Adrenal gland (tissue), 12 donors: ENCODE results near the gene THSD4. TPM values are rescaled to one million over a fixed set of nuclear protein-coding genes. Genes with fewer than 3 reads are reported as not detected.

Source experiments
- DNase-seq, 7 donors: peaks; one replicate each; pipeline ENCODE4 v3.0.0-alpha.2; 2019 to 2020
- H3K27ac ChIP-seq, 5 donors: fragments of 200-600 bp; sonication (generic) in 4 of 5; 1 replicate in 3 of 5; 2 replicates in 2 of 5; pipeline versions ENCODE4 v1.5.1 to v1.8.0; 2016 to 2020; ENCODE audit warnings: mild to moderate bottlenecking in 1 of 5
- H3K27me3 ChIP-seq: fragments of 200-600 bp; 2 replicates; pipeline ENCODE4 v1.8.0; 2021
- H3K36me3 ChIP-seq, 2 donors: fragments of 200-600 bp; replicated peaks in 1 of 2; 1 replicate in 1 of 2; 2 replicates in 1 of 2; pipeline versions ENCODE4 v1.5.1 to v1.8.0; 2018 to 2022
- H3K4me1 ChIP-seq, 2 donors: fragments of 200-600 bp; replicated peaks in 1 of 2; 1 replicate in 1 of 2; 2 replicates in 1 of 2; pipeline versions ENCODE4 v1.5.1 to v1.8.0; 2018 to 2021
- H3K4me3 ChIP-seq, 4 donors: fragments of 200-600 bp; sonication (generic) in 3 of 4; one replicate each; pipeline ENCODE4 v1.5.1; 2016 to 2018
- H3K9me3 ChIP-seq, 3 donors: fragments of 200-600 bp; sonication (generic) in 1 of 3; replicated peaks in 1 of 3; 1 replicate in 2 of 3; 2 replicates in 1 of 3; pipeline versions ENCODE4 v1.5.1 to v1.8.0; 2016 to 2021
- CTCF ChIP-seq, 6 experiments: fragments of 450-650 bp in 4 of 6; fragments of 200-600 bp in 2 of 6; sonication (generic) in 1 of 6; IDR thresholded peaks; 1 replicate in 5 of 6; 2 replicates in 1 of 6; pipeline versions ENCODE4 v1.5.1 to v1.8.0; 2016 to 2021; ENCODE audit warnings: antibody characterized with exemption in 6 of 6, mild to moderate bottlenecking in 2 of 6, moderate library complexity in 1 of 6
- POLR2A ChIP-seq, 2 donors: fragments of 450-650 bp; IDR thresholded peaks; one replicate each; pipeline ENCODE4 v1.6.1; 2017; ENCODE audit warnings: antibody characterized with exemption in 2 of 2, mild to moderate bottlenecking in 2 of 2, moderate library complexity in 1 of 2
- whole genome bisulfite sequencing, 4 donors: extraction: QIAGEN DNeasy Blood & Tissue Kit in 2 of 4; methylation state at CpG; one replicate each; pipeline versions ENCODE4 v1.1.5 to v1.1.7; 2013 to 2017; 5-methylcytosine and 5-hydroxymethylcytosine counted together
- intact Hi-C, 2 donors: fragments of 100-400 bp; cut with DNase I; formaldehyde crosslinking; loops; one replicate each; pipeline versions ENCODE4 v1.14.1 to v1.15.0; 2022 to 2023
- polyA plus RNA-seq, 3 donors: library from polyadenylated mRNA; stranded (reverse); fragments of 200-250 nt in 2 of 3; fragments of 350-450 nt in 1 of 3; fragmentation: Illumina TruSeq in 1 of 3; extraction: RNeasy Lipid Tissue Mini Kit (QIAGEN cat#74804) in 1 of 3; gene quantifications; one replicate each; pipeline ENCODE4 v1.2.3, GENCODE V29; 2013 to 2014
- total RNA-seq, 9 donors: library from RNA; depleted of rRNA in 4 of 9; stranded (reverse); fragments of >200 nt in 4 of 9; fragments of 120-200 nt in 1 of 9; fragmentation: NEBNext Ultra II Directional in 1 of 9; extraction: Animal tissue kit (Norgen Biotek cat#: 25700) in 1 of 9; gene quantifications; one replicate each; pipeline versions ENCODE4 v1.1.0 to v1.2.4, GENCODE V29; 2013 to 2023
- donor health status: healthy with polysubstance abuse.
- donor health status: Bipolar disorder and iron deficiency.
- donor health status: DM: yes; HTN: yes; CAD: no.
- donor health status: DM: no; HTN: no; CAD: no.
- donor health status: DM: no; HTN: no; CAD: no.
- donor health status: DM: yes; HTN: yes; CAD: no.

The THSD4 gene
- total and polyA plus RNA-seq, 12 donors = 5.3 to 53.2 (median 23.2) TPM

DNA sequence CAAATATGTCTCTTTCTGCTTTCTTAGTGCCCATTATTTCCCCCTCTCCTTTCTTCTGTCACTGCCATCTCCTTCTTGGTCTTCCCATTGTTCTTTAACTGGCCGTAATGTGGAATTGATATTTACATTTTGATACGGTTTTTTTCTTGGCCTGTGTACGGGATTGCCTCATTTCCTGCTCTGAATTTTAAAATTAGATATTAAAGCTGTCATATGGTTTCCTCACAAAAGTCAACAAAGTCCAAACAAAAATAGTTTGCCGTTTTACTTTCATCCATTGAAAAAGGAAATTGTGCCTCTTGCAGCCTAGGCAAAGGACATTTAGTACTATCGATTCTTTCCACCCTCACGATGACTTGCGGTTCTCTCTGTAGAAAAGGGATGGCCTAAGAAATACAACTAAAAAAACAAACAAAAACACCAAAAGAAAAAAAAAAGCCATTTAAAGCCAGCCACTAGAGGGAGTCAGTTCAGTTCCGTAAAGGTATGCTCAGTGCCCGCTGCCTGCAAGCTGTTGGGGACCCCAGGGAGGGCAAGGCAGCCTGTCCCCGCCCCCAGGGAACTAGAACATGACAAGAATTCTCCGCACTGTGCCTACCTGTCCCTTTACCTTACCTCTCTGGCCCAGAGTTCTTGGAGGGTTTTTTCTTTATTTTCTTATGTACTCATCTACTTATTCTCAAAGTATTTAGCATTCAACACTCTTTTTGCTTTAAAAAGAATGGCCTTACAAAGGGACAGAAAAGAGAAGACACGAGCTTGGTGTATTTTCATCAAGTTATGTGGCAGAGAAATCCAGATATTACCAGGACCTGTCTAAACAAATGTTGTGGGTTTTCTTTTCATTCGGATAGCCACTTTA lies 665.1 kb downstream of the THSD4 start:
- peak overlapping the region in 3 of 5 donors; percentile 5 to 49 (median 39) for H3K27ac ChIP-seq
- peak; percentile 34 to 81 (median 72) for TF ChIP-seq CTCF (IDR thresholded peaks at IDR 0.05)
- TF ChIP-seq POLR2A (IDR thresholded peaks at IDR 0.05) = no peak
- DNase-seq = peak in 3 of 7 donors; percentile 30 to 35 (median 31)
- peaks cover 0 to 12% of the 10 kb centered on the region in 2 donors for H3K4me1 ChIP-seq
- no peaks in the 10 kb centered on the region for H3K36me3 ChIP-seq
- H3K9me3 ChIP-seq = no peaks in the 10 kb centered on the region
- WGBS, 4 donors = 13 to 19% (median 15%) methylated on average over 13 of the region's 13 CpGs
- no peak overlapping the region for H3K4me3 ChIP-seq
- intact Hi-C loops = no loop called here
- H3K27me3 ChIP-seq = no peaks in the 10 kb centered on the region

GRCh38 chr15:71781179-71781964 lies 666.1 kb downstream of the THSD4 start:
- Histone ChIP-seq H3K27ac (no peak overlapping the region), H3K27me3 (no peaks in the 10 kb centered on the region), H3K4me3 (no peak overlapping the region), H3K4me1 (peaks cover 0 to 12% of the 10 kb centered on the region in 2 donors), H3K36me3 (no peaks in the 10 kb centered on the region), H3K9me3 (no peaks in the 10 kb centered on the region)
- intact Hi-C loops = no loop called here
- TF ChIP-seq POLR2A (IDR thresholded peaks at IDR 0.05) (no peak), CTCF (IDR thresholded peaks at IDR 0.05) (no peak)
- no peak for DNase-seq
- 85 to 89% (median 87%) methylated on average over 5 to 9 of the region's 9 CpGs for WGBS, 4 donors

DNA sequence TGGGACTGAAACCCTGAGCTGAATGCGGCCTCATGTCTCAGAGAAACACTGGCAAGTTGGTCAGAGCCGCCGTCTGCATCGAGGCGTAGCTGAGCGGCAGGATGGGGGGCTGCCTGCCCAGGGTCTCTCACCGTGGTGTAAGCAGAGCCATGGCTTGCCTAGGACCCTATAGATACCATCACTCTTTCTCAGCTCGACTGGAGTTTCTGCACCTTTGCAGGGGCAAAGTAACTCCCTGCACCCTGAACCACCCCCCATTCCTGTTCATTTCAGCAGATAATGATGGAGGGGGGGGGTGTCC lies 666.6 kb downstream of the THSD4 start:
- no peaks in the 10 kb centered on the region for H3K9me3 ChIP-seq
- 82 to 87% (median 82%) methylated on average over 8 of the region's 8 CpGs; no CpG with 5 or more reads in 1 of the 4 donors for WGBS, 4 donors
- no peak overlapping the region for H3K4me3 ChIP-seq
- H3K36me3 ChIP-seq = no peaks in the 10 kb centered on the region
- peaks cover 0 to 12% of the 10 kb centered on the region in 2 donors for H3K4me1 ChIP-seq
- intact Hi-C loops = no loop called here
- TF ChIP-seq CTCF (IDR thresholded peaks at IDR 0.05) (no peak), POLR2A (IDR thresholded peaks at IDR 0.05) (no peak)
- H3K27me3 ChIP-seq = no peaks in the 10 kb centered on the region
- no peak for DNase-seq
- H3K27ac ChIP-seq = no peak overlapping the region

DNA sequence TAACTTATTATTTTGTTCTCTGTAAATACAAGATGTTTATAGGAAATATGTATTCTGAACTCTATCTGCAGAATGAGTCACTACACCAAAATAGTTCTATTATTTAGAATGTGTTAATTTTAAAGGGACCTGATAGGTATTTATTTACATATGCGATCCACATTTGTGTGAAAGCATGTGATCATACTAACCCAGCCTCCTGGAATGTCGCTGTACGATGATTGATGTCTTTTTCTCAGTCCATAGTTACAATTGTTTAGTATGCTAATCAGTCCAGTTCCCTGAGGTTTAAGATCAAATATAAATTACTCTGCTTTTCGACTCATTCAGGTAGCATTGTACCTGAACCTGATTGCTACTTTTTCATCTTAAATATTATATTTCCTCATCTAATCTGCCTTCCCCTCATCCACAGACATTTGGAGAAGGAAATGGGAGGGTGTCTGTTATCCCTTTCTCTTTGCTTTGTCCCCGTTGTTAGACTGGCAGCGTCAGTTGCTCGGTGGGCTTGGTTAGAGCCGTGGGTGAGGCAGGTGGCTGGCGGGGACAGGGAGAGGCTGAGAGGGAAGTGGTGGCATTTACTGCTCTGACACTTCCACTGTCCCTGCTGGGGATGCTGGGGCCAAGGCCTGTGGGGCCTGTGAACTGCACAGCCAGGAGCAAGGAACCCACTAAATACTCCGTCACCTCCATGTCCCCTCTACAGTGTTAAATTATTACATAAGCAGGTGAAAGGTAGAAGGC lies 667.3 kb downstream of the THSD4 start:
- H3K27me3 ChIP-seq = no peaks in the 10 kb centered on the region
- 79 to 86% (median 83%) methylated on average over 10 of the region's 10 CpGs for WGBS, 4 donors
- H3K4me3 ChIP-seq = no peak overlapping the region
- H3K36me3 ChIP-seq = no peaks in the 10 kb centered on the region
- DNase-seq = no peak
- TF ChIP-seq CTCF (IDR thresholded peaks at IDR 0.05) (no peak), POLR2A (IDR thresholded peaks at IDR 0.05) (no peak)
- H3K9me3 ChIP-seq = no peaks in the 10 kb centered on the region
- H3K4me1 ChIP-seq = peaks cover 0 to 12% of the 10 kb centered on the region in 2 donors
- intact Hi-C loops = no loop called here
- no peak overlapping the region for H3K27ac ChIP-seq
